Activated CD8-positive, alpha-beta memory T cell treated with anti-CD3 and anti-CD28 coated beads, Interleukin-2, amount 50 U/mL, for 1 hour (primary cell): ENCODE measurements around the gene B4GALT5.
"Not testable (repeated sequence)": the region's sequence is repeated elsewhere in the genome, so short reads cannot be mapped to it uniquely, and the experiment has no call there.

ENCODE experiments used
- DNase-seq: peaks from one replicate; pipeline ENCODE4 v3.0.0-alpha.2; 2020; ENCODE audit errors: extremely low read depth

B4GALT5 gene

GRCh38 chr20:49628280-49628679 is 85.4 kb downstream of the B4GALT5 start:
- DNase-seq = not testable (repeated sequence)

GRCh38 chr20:49627329-49627761 is 86.3 kb downstream of the B4GALT5 start:
- no peak for DNase-seq

GRCh38 chr20:49624988-49625387 is 88.7 kb downstream of the B4GALT5 start:
- not testable (repeated sequence) for DNase-seq

- no peak for DNase-seq
Measured at GRCh38 chr20:49624317-49624716, 89.4 kb downstream of the B4GALT5 start.

GRCh38 chr20:49622243-49622642 is 91.4 kb downstream of the B4GALT5 start:
- no peak for DNase-seq

- DNase-seq = no peak
Measured at GRCh38 chr20:49620364-49621240, 93.1 kb downstream of the B4GALT5 start.

GRCh38 chr20:49619113-49620048 is 94.3 kb downstream of the B4GALT5 start:
- DNase-seq = no peak

GRCh38 chr20:49618289-49618688 is 95.4 kb downstream of the B4GALT5 start:
- no peak for DNase-seq

- not testable (repeated sequence) for DNase-seq
Measured at GRCh38 chr20:49617394-49617793, 96.3 kb downstream of the B4GALT5 start.

GRCh38 chr20:49616154-49617007 is 97.3 kb downstream of the B4GALT5 start:
- DNase-seq = no peak

- no peak for DNase-seq
Measured at GRCh38 chr20:49615401-49616153, 98.1 kb downstream of the B4GALT5 start.

- not testable (repeated sequence) for DNase-seq
Measured at GRCh38 chr20:49615051-49615400, 98.7 kb downstream of the B4GALT5 start.

GRCh38 chr20:49614338-49615050 is 99.2 kb downstream of the B4GALT5 start:
- no peak for DNase-seq

GRCh38 chr20:49612127-49612738 is 101.4 kb downstream of the B4GALT5 start:
- DNase-seq = no peak

GRCh38 chr20:49611539-49612126 is 102.0 kb downstream of the B4GALT5 start:
- not testable (repeated sequence) for DNase-seq

GRCh38 chr20:49610691-49611538 is 102.8 kb downstream of the B4GALT5 start:
- no peak for DNase-seq

- peak; percentile 31 for DNase-seq
Measured at GRCh38 chr20:49608752-49609670, 104.7 kb downstream of the B4GALT5 start.
